Measurements from ENCODE around the gene C5orf15. TPM values are rescaled to one million over a fixed set of nuclear protein-coding genes. Genes with fewer than 3 reads are reported as not detected.
"Not testable (repeated sequence)": the region's sequence is repeated elsewhere in the genome, so short reads cannot be mapped to it uniquely, and the experiment has no call there.

The C5orf15 gene
- total RNA-seq, 1 donor from 2014 or later: 20.8 TPM

- FAIRE-seq (no peak), DNase-seq (ENCODE audit: low read depth) (no peak)
- H3K4me3 ChIP-seq (ENCODE audit: low read depth, low read length): no peak overlapping the region
- TF ChIP-seq CTCF (IDR thresholded peaks at IDR 0.05; ENCODE audit: insufficient read depth, low read length, severe bottlenecking): no peak
- H3K36me3 ChIP-seq (ENCODE audit: control insufficient read depth, insufficient read depth, low read length): no peaks in the 10 kb centered on the region
- H3K27me3 ChIP-seq (ENCODE audit: control insufficient read depth, insufficient read depth, low read length): peaks cover 4% of the 10 kb centered on the region
Observed at GRCh38 chr5:133942614-133943474, 25.6 kb downstream of the C5orf15 start.

- FAIRE-seq (no peak), DNase-seq (ENCODE audit: low read depth) (no peak)
- no peak for TF ChIP-seq CTCF (IDR thresholded peaks at IDR 0.05; ENCODE audit: insufficient read depth, low read length, severe bottlenecking)
- H3K27me3 ChIP-seq (ENCODE audit: control insufficient read depth, insufficient read depth, low read length): peaks cover 4% of the 10 kb centered on the region
- H3K36me3 ChIP-seq (ENCODE audit: control insufficient read depth, insufficient read depth, low read length): no peaks in the 10 kb centered on the region
- no peak overlapping the region for H3K4me3 ChIP-seq (ENCODE audit: low read depth, low read length)
Observed at GRCh38 chr5:133941456-133942196, 26.8 kb downstream of the C5orf15 start.

- no peak for TF ChIP-seq CTCF (IDR thresholded peaks at IDR 0.05; ENCODE audit: insufficient read depth, low read length, severe bottlenecking)
- peaks cover 2% of the 10 kb centered on the region for H3K27me3 ChIP-seq (ENCODE audit: control insufficient read depth, insufficient read depth, low read length)
- FAIRE-seq: no peak
- H3K36me3 ChIP-seq (ENCODE audit: control insufficient read depth, insufficient read depth, low read length): no peaks in the 10 kb centered on the region
- no peak overlapping the region for H3K4me3 ChIP-seq (ENCODE audit: low read depth, low read length)
- no peak for DNase-seq (ENCODE audit: low read depth)
Observed at GRCh38 chr5:133939668-133940067, 28.8 kb downstream of the C5orf15 start.

GRCh38 chr5:133938929-133939328 lies 29.5 kb downstream of the C5orf15 start:
- no peak for DNase-seq (ENCODE audit: low read depth)
- Histone ChIP-seq H3K27me3 (ENCODE audit: control insufficient read depth, insufficient read depth, low read length) (no peaks in the 10 kb centered on the region), H3K4me3 (ENCODE audit: low read depth, low read length) (no peak overlapping the region), H3K36me3 (ENCODE audit: control insufficient read depth, insufficient read depth, low read length) (no peaks in the 10 kb centered on the region)
- FAIRE-seq: no peak
- TF ChIP-seq CTCF (IDR thresholded peaks at IDR 0.05; ENCODE audit: insufficient read depth, low read length, severe bottlenecking): no peak

- no peaks in the 10 kb centered on the region for H3K27me3 ChIP-seq (ENCODE audit: control insufficient read depth, insufficient read depth, low read length)
- H3K36me3 ChIP-seq (ENCODE audit: control insufficient read depth, insufficient read depth, low read length): no peaks in the 10 kb centered on the region
- H3K4me3 ChIP-seq (ENCODE audit: low read depth, low read length): no peak overlapping the region
- DNase-seq (ENCODE audit: low read depth) (no peak), FAIRE-seq (no peak)
- no peak for TF ChIP-seq CTCF (IDR thresholded peaks at IDR 0.05; ENCODE audit: insufficient read depth, low read length, severe bottlenecking)
Observed at GRCh38 chr5:133938039-133938821, 30.2 kb downstream of the C5orf15 start.

- FAIRE-seq; DNase-seq (ENCODE audit: low read depth); H3K36me3 ChIP-seq (ENCODE audit: control insufficient read depth, insufficient read depth, low read length); H3K4me3 ChIP-seq (ENCODE audit: low read depth, low read length); H3K27me3 ChIP-seq (ENCODE audit: control insufficient read depth, insufficient read depth, low read length): not testable (repeated sequence)
Observed at GRCh38 chr5:133937628-133938027, 30.8 kb downstream of the C5orf15 start.
